Sigmoid colon (tissue), 4 donors: ENCODE results near the gene DLGAP3.

Experiments used
- EP300 ChIP-seq, 4 donors: sonication (generic); formaldehyde crosslinking; IDR thresholded peaks; one replicate each; pipeline ENCODE4 v1.6.1; 2017; ENCODE audit warnings: antibody characterized with exemption in 4 of 4
- POLR2A ChIP-seq, 2 donors: fragments of 450-650 bp; IDR thresholded peaks; one replicate each; pipeline ENCODE4 v1.6.1; 2016; ENCODE audit warnings: antibody characterized with exemption in 2 of 2, mild to moderate bottlenecking in 2 of 2, moderate library complexity in 2 of 2
- POLR2AphosphoS5 ChIP-seq, 4 donors: sonication (generic); formaldehyde crosslinking; IDR thresholded peaks; one replicate each; pipeline ENCODE4 v1.6.1; 2017; ENCODE audit warnings: antibody characterized with exemption in 4 of 4
- TF ChIP-seq, protein P1 (sequence below), 4 experiments: fragments of 450-650 bp in 3 of 4; fragments of 200-600 bp in 1 of 4; IDR thresholded peaks; one replicate each; pipeline ENCODE4 v1.5.1; 2016 to 2019; ENCODE audit warnings: antibody characterized with exemption in 4 of 4, mild to moderate bottlenecking in 3 of 4, moderate library complexity in 2 of 4

DNA sequence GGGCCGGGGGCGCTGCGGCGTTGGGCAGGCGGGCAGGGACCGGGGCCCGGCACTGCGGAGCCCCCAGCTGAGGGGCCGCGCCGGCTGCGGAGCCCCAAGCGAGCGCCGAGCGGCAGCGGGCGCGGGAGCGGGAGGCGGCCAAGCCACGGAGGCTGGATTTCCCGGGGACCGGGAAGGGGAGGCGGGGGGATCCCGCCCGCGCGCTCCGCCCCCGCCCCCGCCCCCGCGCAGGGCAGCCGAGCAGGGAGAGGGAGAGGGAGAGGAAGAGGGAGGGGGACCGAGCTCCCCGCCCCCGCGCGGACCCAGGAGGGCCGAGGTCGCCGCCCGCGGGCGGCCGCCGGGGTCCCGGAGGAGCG is at the start of gene DLGAP3:
- TF ChIP-seq, protein P1, sequence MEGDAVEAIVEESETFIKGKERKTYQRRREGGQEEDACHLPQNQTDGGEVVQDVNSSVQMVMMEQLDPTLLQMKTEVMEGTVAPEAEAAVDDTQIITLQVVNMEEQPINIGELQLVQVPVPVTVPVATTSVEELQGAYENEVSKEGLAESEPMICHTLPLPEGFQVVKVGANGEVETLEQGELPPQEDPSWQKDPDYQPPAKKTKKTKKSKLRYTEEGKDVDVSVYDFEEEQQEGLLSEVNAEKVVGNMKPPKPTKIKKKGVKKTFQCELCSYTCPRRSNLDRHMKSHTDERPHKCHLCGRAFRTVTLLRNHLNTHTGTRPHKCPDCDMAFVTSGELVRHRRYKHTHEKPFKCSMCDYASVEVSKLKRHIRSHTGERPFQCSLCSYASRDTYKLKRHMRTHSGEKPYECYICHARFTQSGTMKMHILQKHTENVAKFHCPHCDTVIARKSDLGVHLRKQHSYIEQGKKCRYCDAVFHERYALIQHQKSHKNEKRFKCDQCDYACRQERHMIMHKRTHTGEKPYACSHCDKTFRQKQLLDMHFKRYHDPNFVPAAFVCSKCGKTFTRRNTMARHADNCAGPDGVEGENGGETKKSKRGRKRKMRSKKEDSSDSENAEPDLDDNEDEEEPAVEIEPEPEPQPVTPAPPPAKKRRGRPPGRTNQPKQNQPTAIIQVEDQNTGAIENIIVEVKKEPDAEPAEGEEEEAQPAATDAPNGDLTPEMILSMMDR (IDR thresholded peaks at IDR 0.05), result no peak
- TF ChIP-seq POLR2A (IDR thresholded peaks at IDR 0.05) (no peak), POLR2AphosphoS5 (IDR thresholded peaks at IDR 0.05) (no peak), EP300 (IDR thresholded peaks at IDR 0.05) (no peak)
